Measurements from ENCODE around the gene SLC1A3.

The SLC1A3 gene

DNA sequence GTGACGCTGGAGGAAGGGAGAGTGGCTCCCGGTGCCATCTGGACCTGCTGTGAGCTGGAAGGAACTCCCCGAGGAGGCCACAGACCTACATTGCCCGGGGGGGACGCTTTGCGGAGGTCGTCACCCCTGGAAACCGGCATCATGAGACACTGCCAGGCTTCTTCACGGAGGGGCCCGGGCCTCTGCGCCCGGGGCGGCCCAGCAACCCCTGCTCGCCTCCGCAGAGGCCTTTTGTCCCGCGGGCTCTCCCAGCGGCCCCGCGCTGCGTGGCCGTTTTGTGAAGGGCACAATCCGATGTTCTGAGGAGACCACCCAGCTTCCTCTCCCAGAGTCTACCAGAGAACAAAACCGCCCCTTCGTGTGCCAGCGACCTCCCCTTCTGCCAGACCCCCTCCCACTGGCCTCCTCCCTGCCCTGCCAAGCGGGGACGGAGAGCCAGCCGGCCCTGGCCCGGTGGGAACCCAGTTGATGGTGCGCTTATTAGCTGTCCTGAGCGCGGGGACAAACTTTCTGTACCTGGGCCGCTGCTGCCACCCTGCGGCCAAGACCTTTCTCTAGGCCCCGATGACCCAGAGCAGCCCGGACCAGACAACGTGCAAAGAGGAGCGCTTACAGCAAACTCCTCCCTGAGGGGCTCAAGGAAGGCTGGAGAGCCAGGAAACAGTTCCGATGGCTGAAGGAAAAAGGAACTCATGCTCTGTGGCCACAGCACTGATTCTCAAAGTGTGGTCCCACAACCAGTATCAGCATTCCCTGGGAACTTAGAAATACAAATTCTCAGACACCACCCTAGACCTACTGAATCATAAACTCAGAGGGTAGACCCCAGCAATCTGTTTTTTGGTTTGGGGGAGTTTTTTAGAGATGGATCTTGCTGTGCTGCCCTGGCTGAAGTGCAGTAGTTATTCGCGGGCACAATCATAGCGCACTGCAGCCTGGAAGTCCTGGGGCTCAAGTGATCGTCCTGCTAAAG is 86.7 kb downstream of the SLC1A3 start:
- H3K27ac ChIP-seq (ENCODE audit: low read length) = no peak overlapping the region
- H3K36me3 ChIP-seq (ENCODE audit: control insufficient read depth in 1 of 2, insufficient read depth in 2 of 2, low read length in 2 of 2) = no peaks in the 10 kb centered on the region
- peaks cover 0 to 19% of the 10 kb centered on the region in 2 donors for H3K4me1 ChIP-seq (ENCODE audit: control insufficient read depth in 1 of 2, insufficient read depth in 2 of 2, low read length in 2 of 2)
- H3K4me3 ChIP-seq (ENCODE audit: low read depth in 1 of 2, low read length in 2 of 2) = peak overlapping the region in 1 of 2 donors; percentile 20
- H3K27me3 ChIP-seq (ENCODE audit: low read depth, low read length) = no peaks in the 10 kb centered on the region
- no peaks in the 10 kb centered on the region for H3K9me3 ChIP-seq (ENCODE audit: control insufficient read depth in 1 of 2, low read length in 2 of 2)

DNA sequence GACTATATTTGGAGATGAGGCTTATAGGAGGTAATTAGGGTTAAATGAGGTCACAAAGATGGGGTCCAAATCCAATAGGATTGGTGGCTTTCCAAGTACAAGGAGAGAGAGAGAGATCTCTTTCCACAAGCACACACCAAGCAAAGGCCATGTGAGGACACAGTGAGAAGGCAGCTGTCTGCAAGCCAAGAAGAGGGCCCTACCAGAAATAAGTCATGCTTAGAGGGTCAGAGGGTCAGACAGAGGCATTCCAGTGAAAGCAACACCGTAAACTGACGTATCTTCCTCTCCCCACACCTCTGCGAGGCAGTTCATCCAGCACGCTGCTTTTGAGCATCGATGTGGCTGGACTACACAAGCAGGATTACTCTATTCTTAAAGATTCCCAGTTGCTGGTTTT is 87.9 kb downstream of the SLC1A3 start:
- Histone ChIP-seq H3K9me3 (ENCODE audit: control insufficient read depth in 1 of 2, low read length in 2 of 2) (no peaks in the 10 kb centered on the region), H3K4me3 (ENCODE audit: low read depth in 1 of 2, low read length in 2 of 2) (no peak overlapping the region), H3K36me3 (ENCODE audit: control insufficient read depth in 1 of 2, insufficient read depth in 2 of 2, low read length in 2 of 2) (no peaks in the 10 kb centered on the region), H3K4me1 (ENCODE audit: control insufficient read depth in 1 of 2, insufficient read depth in 2 of 2, low read length in 2 of 2) (peaks cover 0 to 19% of the 10 kb centered on the region in 2 donors), H3K27ac (ENCODE audit: low read length) (no peak overlapping the region), H3K27me3 (ENCODE audit: low read depth, low read length) (no peaks in the 10 kb centered on the region)

DNA sequence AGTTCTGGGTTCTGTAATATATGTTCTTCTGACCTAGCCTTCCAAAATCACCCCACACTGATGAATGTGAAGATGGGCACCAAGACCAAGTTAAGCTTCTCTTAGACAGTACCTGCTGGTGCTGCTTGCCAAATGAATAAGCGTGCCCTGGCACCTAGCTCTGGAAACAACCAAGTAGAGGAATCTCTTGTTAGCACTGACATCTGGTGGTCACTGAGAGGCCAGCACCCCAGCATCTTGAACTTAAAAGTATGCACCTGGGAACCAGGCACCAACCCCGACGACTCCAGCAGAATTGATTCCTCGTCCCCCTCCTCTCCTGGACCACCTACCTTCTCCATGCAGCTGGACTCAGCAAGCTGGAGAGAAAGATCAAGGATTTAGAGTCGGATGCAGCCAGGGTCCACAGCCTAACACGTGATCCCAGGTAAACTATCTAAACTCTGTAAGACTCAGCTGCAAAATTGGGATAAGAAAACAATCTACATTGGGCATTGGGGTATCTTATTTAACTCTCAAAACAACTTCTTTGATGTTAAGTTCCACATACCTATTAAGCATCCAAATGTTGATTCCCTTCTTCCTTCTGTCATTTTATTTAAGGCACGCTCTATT is 89.8 kb downstream of the SLC1A3 start:
- Histone ChIP-seq H3K27ac (ENCODE audit: low read length) (no peak overlapping the region), H3K27me3 (ENCODE audit: low read depth, low read length) (no peaks in the 10 kb centered on the region), H3K4me3 (ENCODE audit: low read depth in 1 of 2, low read length in 2 of 2) (no peak overlapping the region), H3K36me3 (ENCODE audit: control insufficient read depth in 1 of 2, insufficient read depth in 2 of 2, low read length in 2 of 2) (no peaks in the 10 kb centered on the region), H3K9me3 (ENCODE audit: control insufficient read depth in 1 of 2, low read length in 2 of 2) (no peaks in the 10 kb centered on the region), H3K4me1 (ENCODE audit: control insufficient read depth in 1 of 2, insufficient read depth in 2 of 2, low read length in 2 of 2) (peaks cover 0 to 14% of the 10 kb centered on the region in 2 donors)

DNA sequence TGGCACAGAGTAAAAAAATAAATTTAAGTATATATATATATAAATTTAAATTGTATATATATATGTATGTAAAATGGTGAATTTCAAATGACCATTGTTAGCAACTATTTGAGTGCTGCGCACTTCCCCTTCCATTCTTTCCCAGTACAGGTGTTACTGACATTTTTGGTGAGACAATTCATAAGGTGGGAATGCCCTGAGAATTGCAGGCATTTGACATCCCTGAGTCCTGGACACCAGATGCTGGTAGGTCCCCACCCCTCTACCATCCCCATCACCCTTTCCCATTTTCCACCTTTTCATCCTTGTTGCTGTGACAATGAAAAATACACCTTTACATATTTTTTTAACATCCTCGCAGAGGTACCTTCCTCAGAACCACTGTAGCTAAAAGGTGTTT is 91.6 kb downstream of the SLC1A3 start:
- Histone ChIP-seq H3K4me1 (ENCODE audit: control insufficient read depth in 1 of 2, insufficient read depth in 2 of 2, low read length in 2 of 2) (peaks cover 0 to 4% of the 10 kb centered on the region in 2 donors), H3K4me3 (ENCODE audit: low read depth in 1 of 2, low read length in 2 of 2) (no peak overlapping the region), H3K36me3 (ENCODE audit: control insufficient read depth in 1 of 2, insufficient read depth in 2 of 2, low read length in 2 of 2) (no peaks in the 10 kb centered on the region), H3K9me3 (ENCODE audit: control insufficient read depth in 1 of 2, low read length in 2 of 2) (no peaks in the 10 kb centered on the region), H3K27me3 (ENCODE audit: low read depth, low read length) (no peaks in the 10 kb centered on the region), H3K27ac (ENCODE audit: low read length) (no peak overlapping the region)

DNA sequence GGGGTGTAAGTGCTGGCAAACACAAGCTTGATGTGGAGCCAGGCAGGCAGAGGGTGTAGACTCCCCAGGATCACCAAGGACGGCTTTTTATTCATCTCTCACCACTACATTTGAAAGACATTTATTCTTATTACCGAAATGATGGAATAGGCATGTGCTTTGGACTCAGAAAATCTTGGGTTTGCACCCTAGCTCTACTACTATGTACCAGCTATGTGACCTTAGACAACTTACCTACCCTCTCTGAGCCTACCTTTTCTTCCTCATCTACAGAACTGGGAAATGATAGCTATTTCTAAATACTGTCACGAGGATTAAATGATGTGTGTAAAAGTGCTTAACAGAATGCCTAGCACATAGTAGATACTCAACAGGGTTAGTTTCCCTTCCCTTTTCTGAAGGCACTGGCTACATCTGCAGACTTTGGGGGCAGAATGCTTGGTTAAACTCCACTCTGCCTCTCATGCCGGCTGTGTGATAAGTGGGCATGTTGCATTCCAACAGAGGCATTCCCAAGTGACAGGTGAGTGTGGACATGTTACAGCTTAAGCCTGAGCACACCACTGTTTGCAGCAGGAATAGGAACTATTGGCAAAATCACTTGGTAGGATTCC is 94.8 kb downstream of the SLC1A3 start:
- Histone ChIP-seq H3K27me3 (ENCODE audit: low read depth, low read length) (no peaks in the 10 kb centered on the region), H3K27ac (ENCODE audit: low read length) (no peak overlapping the region), H3K9me3 (ENCODE audit: control insufficient read depth in 1 of 2, low read length in 2 of 2) (no peaks in the 10 kb centered on the region), H3K4me1 (ENCODE audit: control insufficient read depth in 1 of 2, insufficient read depth in 2 of 2, low read length in 2 of 2) (peaks cover 0 to 4% of the 10 kb centered on the region in 2 donors), H3K36me3 (ENCODE audit: control insufficient read depth in 1 of 2, insufficient read depth in 2 of 2, low read length in 2 of 2) (no peaks in the 10 kb centered on the region), H3K4me3 (ENCODE audit: low read depth in 1 of 2, low read length in 2 of 2) (no peak overlapping the region)

DNA sequence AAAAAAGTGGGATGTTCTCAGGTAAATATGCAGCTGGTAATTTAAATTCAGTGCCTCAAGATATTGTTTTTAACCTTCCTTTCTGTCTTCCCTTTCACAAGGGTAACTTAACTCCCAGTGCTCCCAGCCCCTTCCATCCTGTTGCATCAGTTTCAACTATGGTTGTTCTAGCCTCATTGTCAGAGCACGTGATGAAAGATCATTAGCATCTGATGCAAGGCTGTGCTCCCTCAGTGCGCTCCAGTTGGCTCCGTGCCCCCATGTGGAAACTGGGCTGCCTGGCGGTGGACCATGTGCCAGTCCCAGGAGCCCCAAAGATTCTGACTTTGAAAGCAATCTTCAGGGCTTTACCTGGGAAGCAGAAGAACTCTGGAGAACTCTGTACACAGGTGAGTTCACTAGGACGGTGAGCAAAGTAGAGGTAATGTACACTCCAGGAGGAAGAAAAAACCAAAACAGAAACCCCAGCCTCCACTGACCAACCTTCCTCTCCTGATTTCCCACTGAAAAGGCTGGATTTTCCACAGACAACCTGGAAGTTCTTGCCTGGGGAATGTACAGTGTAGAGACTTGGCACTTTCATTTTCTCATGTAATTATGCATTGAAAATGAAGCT is 96.9 kb downstream of the SLC1A3 start:
- peaks cover 0 to 5% of the 10 kb centered on the region in 2 donors for H3K9me3 ChIP-seq (ENCODE audit: control insufficient read depth in 1 of 2, low read length in 2 of 2)
- H3K4me1 ChIP-seq (ENCODE audit: control insufficient read depth in 1 of 2, insufficient read depth in 2 of 2, low read length in 2 of 2) = peaks cover 0 to 4% of the 10 kb centered on the region in 2 donors
- H3K27me3 ChIP-seq (ENCODE audit: low read depth, low read length) = no peaks in the 10 kb centered on the region
- H3K36me3 ChIP-seq (ENCODE audit: control insufficient read depth in 1 of 2, insufficient read depth in 2 of 2, low read length in 2 of 2) = no peaks in the 10 kb centered on the region
- H3K4me3 ChIP-seq (ENCODE audit: low read depth in 1 of 2, low read length in 2 of 2) = no peak overlapping the region
- no peak overlapping the region for H3K27ac ChIP-seq (ENCODE audit: low read length)

DNA sequence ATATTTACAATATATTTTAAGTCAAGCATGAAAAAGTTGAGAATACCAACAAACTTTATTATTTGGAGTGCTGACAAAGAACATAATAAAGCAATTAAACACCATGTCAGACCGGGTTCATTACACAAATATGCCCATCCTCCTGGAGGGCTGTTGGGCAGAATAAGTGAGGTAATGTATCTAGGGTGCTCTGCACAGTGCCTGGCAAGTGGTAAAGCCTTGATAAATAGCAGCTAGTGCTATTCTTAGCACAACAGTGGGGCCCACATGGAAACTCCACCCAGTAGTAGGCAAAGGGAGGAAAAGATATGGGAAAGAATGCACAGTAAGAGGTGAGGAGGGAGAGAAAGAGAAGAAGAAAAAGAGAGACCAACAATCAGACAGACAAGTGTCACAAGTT is 97.7 kb downstream of the SLC1A3 start:
- Histone ChIP-seq H3K4me1 (ENCODE audit: control insufficient read depth in 1 of 2, insufficient read depth in 2 of 2, low read length in 2 of 2) (peaks cover 0 to 4% of the 10 kb centered on the region in 2 donors), H3K4me3 (ENCODE audit: low read depth in 1 of 2, low read length in 2 of 2) (no peak overlapping the region), H3K27ac (ENCODE audit: low read length) (no peak overlapping the region), H3K27me3 (ENCODE audit: low read depth, low read length) (no peaks in the 10 kb centered on the region), H3K36me3 (ENCODE audit: control insufficient read depth in 1 of 2, insufficient read depth in 2 of 2, low read length in 2 of 2) (no peaks in the 10 kb centered on the region), H3K9me3 (ENCODE audit: control insufficient read depth in 1 of 2, low read length in 2 of 2) (peaks cover 0 to 5% of the 10 kb centered on the region in 2 donors)

DNA sequence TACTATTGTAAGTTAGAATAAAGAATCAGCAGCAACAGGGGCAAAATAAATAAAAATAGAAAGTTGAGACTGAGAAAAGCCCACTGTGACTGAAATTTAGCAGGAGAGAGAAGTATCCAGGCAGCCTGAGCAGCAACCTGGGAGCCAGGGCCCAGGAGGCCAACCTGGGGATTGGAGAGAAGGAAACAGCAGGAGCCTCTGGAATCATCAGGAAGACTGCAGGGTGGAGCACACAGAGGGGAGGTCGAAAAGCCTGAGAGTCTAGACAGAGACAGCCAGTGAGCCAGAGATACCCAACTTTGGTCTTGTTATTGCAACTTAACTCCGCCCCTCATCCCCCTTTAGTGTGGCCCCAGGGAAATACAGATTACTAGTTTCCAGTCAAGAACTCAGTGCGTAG is 98.6 kb downstream of the SLC1A3 start:
- Histone ChIP-seq H3K4me1 (ENCODE audit: control insufficient read depth in 1 of 2, insufficient read depth in 2 of 2, low read length in 2 of 2) (peaks cover 0 to 4% of the 10 kb centered on the region in 2 donors), H3K9me3 (ENCODE audit: control insufficient read depth in 1 of 2, low read length in 2 of 2) (peaks cover 0 to 5% of the 10 kb centered on the region in 2 donors), H3K4me3 (ENCODE audit: low read depth in 1 of 2, low read length in 2 of 2) (no peak overlapping the region), H3K36me3 (ENCODE audit: control insufficient read depth in 1 of 2, insufficient read depth in 2 of 2, low read length in 2 of 2) (no peaks in the 10 kb centered on the region), H3K27ac (ENCODE audit: low read length) (no peak overlapping the region), H3K27me3 (ENCODE audit: low read depth, low read length) (no peaks in the 10 kb centered on the region)

DNA sequence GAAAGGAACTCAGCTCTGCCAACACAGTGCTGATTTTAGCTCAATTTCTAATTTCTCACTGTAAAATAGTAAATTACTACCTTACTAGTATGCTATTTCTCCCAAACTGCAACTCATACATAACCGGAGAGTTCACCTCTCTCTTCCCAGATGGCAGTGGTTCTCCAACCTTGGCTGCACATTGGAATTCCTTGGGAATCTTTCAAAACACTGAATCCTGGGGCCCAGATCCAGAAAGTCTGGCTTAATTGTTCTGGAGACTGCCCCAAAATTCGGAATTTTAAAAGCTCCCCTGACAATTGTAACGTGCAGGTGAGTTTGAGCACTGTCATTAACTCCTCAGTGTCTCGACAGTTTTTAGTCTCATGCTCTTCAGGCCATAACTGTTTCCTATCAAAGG is 100.3 kb downstream of the SLC1A3 start:
- no peaks in the 10 kb centered on the region for H3K27me3 ChIP-seq (ENCODE audit: low read depth, low read length)
- H3K36me3 ChIP-seq (ENCODE audit: control insufficient read depth in 1 of 2, insufficient read depth in 2 of 2, low read length in 2 of 2) = no peaks in the 10 kb centered on the region
- no peak overlapping the region for H3K27ac ChIP-seq (ENCODE audit: low read length)
- peaks cover 0 to 4% of the 10 kb centered on the region in 2 donors for H3K4me1 ChIP-seq (ENCODE audit: control insufficient read depth in 1 of 2, insufficient read depth in 2 of 2, low read length in 2 of 2)
- H3K4me3 ChIP-seq (ENCODE audit: low read depth in 1 of 2, low read length in 2 of 2) = no peak overlapping the region
- peaks cover 0 to 5% of the 10 kb centered on the region in 2 donors for H3K9me3 ChIP-seq (ENCODE audit: control insufficient read depth in 1 of 2, low read length in 2 of 2)

DNA sequence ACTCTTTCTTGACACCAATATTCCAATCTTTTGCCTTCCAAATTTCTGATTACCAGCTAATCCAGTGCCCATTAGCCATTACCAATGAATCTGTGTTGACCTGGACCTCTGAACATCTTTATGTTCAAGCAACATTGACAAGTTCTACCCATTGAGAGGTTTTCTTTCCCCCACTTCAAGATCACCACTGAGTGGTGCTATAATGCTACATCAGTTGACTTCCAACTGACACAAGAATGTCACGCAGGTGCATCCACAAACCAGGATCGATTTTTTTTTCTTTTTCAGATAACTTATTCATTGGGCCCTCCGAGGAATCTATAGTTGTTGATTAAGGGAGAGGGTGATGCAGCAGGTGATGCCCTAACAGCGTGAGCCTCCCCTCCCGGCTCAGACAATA is 102.6 kb downstream of the SLC1A3 start:
- Histone ChIP-seq H3K36me3 (ENCODE audit: control insufficient read depth in 1 of 2, insufficient read depth in 2 of 2, low read length in 2 of 2) (no peaks in the 10 kb centered on the region), H3K27me3 (ENCODE audit: low read depth, low read length) (no peaks in the 10 kb centered on the region)

DNA sequence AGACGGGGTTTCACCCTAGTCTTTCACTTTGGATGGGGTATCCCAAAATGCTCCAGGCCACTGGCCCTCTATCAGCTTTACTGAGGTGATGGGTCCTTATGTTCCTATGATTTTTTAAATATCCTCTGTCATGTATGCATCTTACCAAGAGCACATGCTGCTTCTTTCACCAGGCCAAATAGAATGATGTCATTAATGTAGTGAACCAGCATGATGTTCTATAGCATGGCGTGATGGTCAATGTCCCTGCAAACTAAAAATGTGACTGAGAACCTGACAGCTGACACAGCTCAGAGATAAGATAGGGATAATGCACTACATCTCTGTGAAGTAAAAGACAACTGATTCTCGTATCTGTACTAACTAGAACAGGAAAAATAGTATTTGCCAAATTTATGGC is 103.6 kb downstream of the SLC1A3 start:
- peaks cover 0 to 5% of the 10 kb centered on the region in 2 donors for H3K9me3 ChIP-seq (ENCODE audit: control insufficient read depth in 1 of 2, low read length in 2 of 2)
- no peaks in the 10 kb centered on the region for H3K36me3 ChIP-seq (ENCODE audit: control insufficient read depth in 1 of 2, insufficient read depth in 2 of 2, low read length in 2 of 2)
- no peaks in the 10 kb centered on the region for H3K27me3 ChIP-seq (ENCODE audit: low read depth, low read length)
- no peak overlapping the region for H3K27ac ChIP-seq (ENCODE audit: low read length)
- H3K4me3 ChIP-seq (ENCODE audit: low read depth in 1 of 2, low read length in 2 of 2) = no peak overlapping the region
- H3K4me1 ChIP-seq (ENCODE audit: control insufficient read depth in 1 of 2, insufficient read depth in 2 of 2, low read length in 2 of 2) = no peaks in the 10 kb centered on the region

More for the DNA sequence above, 102.6 kb downstream of the SLC1A3 start:
- Histone ChIP-seq H3K4me3 (ENCODE audit: low read depth in 1 of 2, low read length in 2 of 2) (no peak overlapping the region), H3K9me3 (ENCODE audit: control insufficient read depth in 1 of 2, low read length in 2 of 2) (peaks cover 0 to 5% of the 10 kb centered on the region in 2 donors), H3K27ac (ENCODE audit: low read length) (no peak overlapping the region), H3K4me1 (ENCODE audit: control insufficient read depth in 1 of 2, insufficient read depth in 2 of 2, low read length in 2 of 2) (peaks cover 0 to 3% of the 10 kb centered on the region in 2 donors)
